Suprapubic skin (tissue), 4 donors: ENCODE measurements around the gene FRZB. TPM values are rescaled to one million over a fixed set of nuclear protein-coding genes. Genes with fewer than 3 reads are reported as not detected.

Experiments used
- DNase-seq, 2 donors: peaks; one replicate each; pipeline ENCODE4 v3.0.0-alpha.2; 2019; ENCODE audit warnings: low spot score in 2 of 2
- H3K27ac ChIP-seq: fragments of 200-600 bp; sonication (generic); one replicate; pipeline ENCODE4 v1.5.1; 2019
- H3K27me3 ChIP-seq: fragments of 200-600 bp; sonication (generic); one replicate; pipeline ENCODE4 v1.5.1; 2019
- H3K36me3 ChIP-seq: fragments of 200-600 bp; sonication (generic); one replicate; pipeline ENCODE4 v1.5.1; 2019
- H3K4me1 ChIP-seq: fragments of 200-600 bp; sonication (generic); one replicate; pipeline ENCODE4 v1.5.1; 2019
- H3K4me3 ChIP-seq: fragments of 200-600 bp; sonication (generic); one replicate; pipeline ENCODE4 v1.5.1; 2019; ENCODE audit warnings: mild to moderate bottlenecking
- H3K9me3 ChIP-seq: fragments of 200-600 bp; sonication (generic); one replicate; pipeline ENCODE4 v1.5.1; 2019
- CTCF ChIP-seq, 2 donors: fragments of 200-600 bp in 1 of 2; fragments of 450-650 bp in 1 of 2; sonication (generic) in 1 of 2; IDR thresholded peaks; one replicate each; pipeline ENCODE4 v1.5.1; 2016 to 2019; ENCODE audit warnings: antibody characterized with exemption in 2 of 2, mild to moderate bottlenecking in 1 of 2, moderate library complexity in 1 of 2
- EP300 ChIP-seq: sonication (generic); formaldehyde crosslinking; IDR thresholded peaks from one replicate; pipeline ENCODE4 v1.6.1; 2017; ENCODE audit warnings: antibody characterized with exemption
- POLR2A ChIP-seq, 2 donors: fragments of 450-650 bp; IDR thresholded peaks; one replicate each; pipeline ENCODE4 v1.6.1; 2017; ENCODE audit warnings: antibody characterized with exemption in 2 of 2, mild to moderate bottlenecking in 2 of 2, moderate library complexity in 2 of 2
- POLR2AphosphoS5 ChIP-seq, 3 donors: sonication (generic); formaldehyde crosslinking; IDR thresholded peaks; one replicate each; pipeline ENCODE4 v1.6.1; 2017; ENCODE audit warnings: antibody characterized with exemption in 3 of 3
- WGBS: methylation state at CpG from one replicate; pipeline ENCODE4 v1.1.5; 2018; 5-methylcytosine and 5-hydroxymethylcytosine counted together
- total RNA-seq, 4 donors: library from RNA; depleted of rRNA; stranded (reverse); fragments of >200 nt; gene quantifications; one replicate each; pipeline ENCODE4 v1.1.0, GENCODE V29; 2016

FRZB gene
- total RNA-seq, 4 donors from 2014 or later, result 10.7 to 20.3 (median 13.4) TPM

- Histone ChIP-seq H3K36me3 (peaks cover 44% of the 10 kb centered on the region), H3K9me3 (no peaks in the 10 kb centered on the region), H3K27me3 (no peaks in the 10 kb centered on the region), H3K4me1 (no peaks in the 10 kb centered on the region), H3K4me3 (no peak overlapping the region), H3K27ac (no peak overlapping the region)
- no peak for DNase-seq
- WGBS, result 91% methylated on average over 2 of the region's 2 CpGs
- TF ChIP-seq EP300 (no peak), POLR2A (IDR thresholded peaks at IDR 0.05) (no peak), CTCF (IDR thresholded peaks at IDR 0.05) (no peak), POLR2AphosphoS5 (IDR thresholded peaks at IDR 0.05) (no peak)
These were observed 45.5 kb upstream of the FRZB start for GRCh38 chr2:182911813-182912517.

GRCh38 chr2:182910965-182911364 is 44.5 kb upstream of the FRZB start:
- 100% methylated on average over 1 of the region's 1 CpG for WGBS
- H3K4me1 ChIP-seq, result no peaks in the 10 kb centered on the region

GRCh38 chr2:182907081-182907830 is 40.8 kb upstream of the FRZB start:
- peaks cover 16% of the 10 kb centered on the region for H3K36me3 ChIP-seq
- no peaks in the 10 kb centered on the region for H3K4me1 ChIP-seq
- TF ChIP-seq EP300, result no peak
- H3K9me3 ChIP-seq, result no peaks in the 10 kb centered on the region
- H3K27ac ChIP-seq, result no peak overlapping the region
- H3K27me3 ChIP-seq, result no peaks in the 10 kb centered on the region
- DNase-seq, result no peak
- 72% methylated on average over 7 of the region's 7 CpGs for WGBS
- H3K4me3 ChIP-seq, result no peak overlapping the region

More at GRCh38 chr2:182910965-182911364, 44.5 kb upstream of the FRZB start:
- Histone ChIP-seq H3K27me3 (no peaks in the 10 kb centered on the region), H3K36me3 (peaks cover 47% of the 10 kb centered on the region), H3K4me3 (no peak overlapping the region), H3K27ac (no peak overlapping the region), H3K9me3 (no peaks in the 10 kb centered on the region)
- DNase-seq, result no peak
- TF ChIP-seq POLR2AphosphoS5 (IDR thresholded peaks at IDR 0.05) (no peak), POLR2A (IDR thresholded peaks at IDR 0.05) (no peak), CTCF (IDR thresholded peaks at IDR 0.05) (no peak), EP300 (no peak)

- no peak for DNase-seq
- H3K27me3 ChIP-seq, result no peaks in the 10 kb centered on the region
- H3K4me3 ChIP-seq, result no peak overlapping the region
- no peaks in the 10 kb centered on the region for H3K9me3 ChIP-seq
- peaks cover 16% of the 10 kb centered on the region for H3K36me3 ChIP-seq
- no peak overlapping the region for H3K27ac ChIP-seq
- no peaks in the 10 kb centered on the region for H3K4me1 ChIP-seq
- TF ChIP-seq POLR2A (IDR thresholded peaks at IDR 0.05) (no peak), POLR2AphosphoS5 (IDR thresholded peaks at IDR 0.05) (no peak), CTCF (IDR thresholded peaks at IDR 0.05) (no peak), EP300 (no peak)
These were observed 40.0 kb upstream of the FRZB start for GRCh38 chr2:182906454-182906853.

- DNase-seq, result no peak
- 88% methylated on average over 1 of the region's 1 CpG for WGBS
- H3K27me3 ChIP-seq, result no peaks in the 10 kb centered on the region
- H3K27ac ChIP-seq, result no peak overlapping the region
- TF ChIP-seq EP300 (no peak), POLR2AphosphoS5 (IDR thresholded peaks at IDR 0.05) (no peak), CTCF (IDR thresholded peaks at IDR 0.05) (no peak), POLR2A (IDR thresholded peaks at IDR 0.05) (no peak)
- no peak overlapping the region for H3K4me3 ChIP-seq
- no peaks in the 10 kb centered on the region for H3K9me3 ChIP-seq
- peaks cover 4% of the 10 kb centered on the region for H3K36me3 ChIP-seq
- no peaks in the 10 kb centered on the region for H3K4me1 ChIP-seq
These were observed 38.4 kb upstream of the FRZB start for GRCh38 chr2:182904844-182905243.
